ENCODE measurements around the gene LRGUK.

Gene LRGUK

DNA sequence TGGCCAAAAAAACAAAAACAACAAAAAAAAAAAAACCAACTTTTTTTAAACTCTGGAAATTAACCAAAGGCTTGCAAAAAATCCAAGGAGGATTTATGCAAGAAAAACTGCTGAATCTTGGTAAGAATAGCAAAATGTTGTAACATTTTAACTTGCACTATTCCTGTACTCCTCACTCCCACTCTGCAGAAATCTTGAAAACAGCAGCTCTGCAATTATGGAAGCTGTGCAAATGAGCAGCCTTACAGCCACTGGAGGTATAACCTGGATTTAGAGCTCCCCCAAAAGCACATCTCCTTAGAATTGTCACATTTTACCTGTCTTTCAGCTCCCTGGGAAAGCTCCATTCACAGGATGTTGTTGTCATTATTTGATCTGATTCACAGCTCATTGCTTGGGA, 41.8 kb upstream of the LRGUK start:
- H3K4me3 ChIP-seq (ENCODE audit: low read depth, low read length): no peak overlapping the region

DNA sequence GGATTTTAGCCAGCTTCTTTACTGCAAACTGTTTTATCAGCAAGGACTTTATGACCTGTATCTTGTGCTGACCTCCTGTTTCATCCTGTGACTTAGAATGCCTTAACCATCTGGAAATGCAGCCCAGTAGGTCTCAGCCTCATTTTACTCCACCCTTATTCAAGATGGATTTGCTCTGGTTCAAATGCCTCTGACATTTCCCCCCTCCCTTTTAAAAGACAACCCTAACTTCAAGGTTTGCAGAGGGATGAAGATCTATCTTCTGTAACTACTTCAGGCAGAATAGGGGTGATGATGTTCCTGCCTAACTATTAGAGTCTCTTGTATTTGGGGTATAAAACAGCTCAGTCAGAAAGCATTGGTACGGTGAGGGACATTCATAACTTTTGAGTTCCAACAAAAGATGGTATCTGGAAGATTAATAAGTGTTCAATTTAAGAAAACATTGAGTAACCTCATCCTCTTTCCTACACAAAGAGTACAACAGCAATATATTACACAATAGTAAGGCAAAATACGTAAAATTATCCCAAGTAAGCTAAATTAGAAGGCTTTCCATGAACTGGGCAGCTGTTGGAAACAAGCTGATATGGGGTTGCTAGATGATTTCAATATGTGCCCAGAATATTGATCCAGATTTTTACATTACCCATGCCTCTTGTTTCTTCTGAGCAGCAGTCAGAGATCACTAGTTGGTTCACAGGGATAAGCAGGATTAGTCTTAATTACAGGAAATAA, 40.0 kb upstream of the LRGUK start:
- TF ChIP-seq, protein P1, sequence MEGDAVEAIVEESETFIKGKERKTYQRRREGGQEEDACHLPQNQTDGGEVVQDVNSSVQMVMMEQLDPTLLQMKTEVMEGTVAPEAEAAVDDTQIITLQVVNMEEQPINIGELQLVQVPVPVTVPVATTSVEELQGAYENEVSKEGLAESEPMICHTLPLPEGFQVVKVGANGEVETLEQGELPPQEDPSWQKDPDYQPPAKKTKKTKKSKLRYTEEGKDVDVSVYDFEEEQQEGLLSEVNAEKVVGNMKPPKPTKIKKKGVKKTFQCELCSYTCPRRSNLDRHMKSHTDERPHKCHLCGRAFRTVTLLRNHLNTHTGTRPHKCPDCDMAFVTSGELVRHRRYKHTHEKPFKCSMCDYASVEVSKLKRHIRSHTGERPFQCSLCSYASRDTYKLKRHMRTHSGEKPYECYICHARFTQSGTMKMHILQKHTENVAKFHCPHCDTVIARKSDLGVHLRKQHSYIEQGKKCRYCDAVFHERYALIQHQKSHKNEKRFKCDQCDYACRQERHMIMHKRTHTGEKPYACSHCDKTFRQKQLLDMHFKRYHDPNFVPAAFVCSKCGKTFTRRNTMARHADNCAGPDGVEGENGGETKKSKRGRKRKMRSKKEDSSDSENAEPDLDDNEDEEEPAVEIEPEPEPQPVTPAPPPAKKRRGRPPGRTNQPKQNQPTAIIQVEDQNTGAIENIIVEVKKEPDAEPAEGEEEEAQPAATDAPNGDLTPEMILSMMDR (conservative IDR thresholded peaks at IDR 0.05; ENCODE audit: low read depth, low read length): no peak
- H3K4me3 ChIP-seq (ENCODE audit: low read depth, low read length): no peak overlapping the region
- DNase-seq (ENCODE audit: low read depth): no peak

More for the DNA sequence above, 41.8 kb upstream of the LRGUK start:
- DNase-seq (ENCODE audit: low read depth): no peak
- TF ChIP-seq, protein P1 (conservative IDR thresholded peaks at IDR 0.05; ENCODE audit: low read depth, low read length): no peak

DNA sequence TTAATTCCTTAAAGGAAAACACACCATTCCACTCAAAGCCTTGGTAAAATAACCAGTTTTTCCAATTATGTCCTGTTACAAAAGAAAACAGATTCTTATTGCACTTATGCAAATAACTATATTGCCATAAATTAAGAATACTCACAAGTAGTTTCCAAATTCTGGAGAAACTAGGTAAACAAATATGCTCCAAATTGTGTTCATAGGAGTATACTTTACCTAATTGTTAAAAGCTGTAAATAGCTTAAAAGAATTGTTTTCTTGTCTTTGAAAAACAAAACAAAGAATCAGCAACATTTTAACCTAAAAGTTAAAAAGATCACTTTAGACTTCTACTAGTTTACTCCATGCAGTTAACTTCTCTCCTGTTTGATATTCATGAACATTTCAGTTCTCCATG, 38.9 kb upstream of the LRGUK start:
- TF ChIP-seq, protein P1 (conservative IDR thresholded peaks at IDR 0.05; ENCODE audit: low read depth, low read length): no peak
- DNase-seq (ENCODE audit: low read depth): no peak
- no peak overlapping the region for H3K4me3 ChIP-seq (ENCODE audit: low read depth, low read length)

DNA sequence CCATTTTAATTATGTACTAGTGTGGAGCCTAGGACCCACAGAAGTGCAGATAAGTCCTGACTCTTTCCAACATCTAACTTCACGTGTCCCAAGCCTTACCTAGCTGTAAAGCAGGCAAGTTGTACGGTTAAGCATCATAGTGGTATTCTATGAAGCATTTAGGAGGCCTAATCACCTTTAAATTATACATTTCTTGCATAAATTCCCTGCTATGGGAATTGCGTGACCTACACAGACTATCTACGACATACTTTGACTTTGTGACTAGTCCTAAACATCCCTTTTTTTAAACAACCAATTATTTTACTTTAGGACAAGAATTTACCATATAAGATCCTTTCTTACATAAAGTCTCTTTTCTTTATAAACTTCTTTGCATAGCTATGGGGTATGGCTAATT, 37.7 kb upstream of the LRGUK start:
- DNase-seq (ENCODE audit: low read depth): no peak
- TF ChIP-seq, protein P1 (conservative IDR thresholded peaks at IDR 0.05; ENCODE audit: low read depth, low read length): no peak
- no peak overlapping the region for H3K4me3 ChIP-seq (ENCODE audit: low read depth, low read length)

DNA sequence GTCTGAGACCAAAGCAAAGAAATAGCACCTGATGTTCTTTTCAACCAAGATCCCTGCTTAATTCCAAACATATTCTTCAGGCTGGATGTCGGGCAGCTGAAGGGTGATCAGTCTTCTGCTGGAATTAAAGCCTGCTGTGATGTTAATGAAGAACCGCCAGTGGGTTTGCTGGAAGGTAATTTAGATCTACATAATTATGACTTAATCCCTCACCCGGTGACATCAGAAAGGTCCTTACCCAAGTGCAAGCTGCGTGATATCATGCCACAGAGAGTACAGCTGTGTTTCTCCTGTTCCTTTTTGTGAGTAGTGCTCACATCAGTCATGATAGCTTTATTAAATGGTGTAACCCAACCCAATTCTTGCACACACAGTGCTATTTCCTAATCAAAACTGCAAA, 29.1 kb upstream of the LRGUK start:
- TF ChIP-seq, protein P1 (conservative IDR thresholded peaks at IDR 0.05; ENCODE audit: low read depth, low read length): no peak
- H3K4me3 ChIP-seq (ENCODE audit: low read depth, low read length): no peak overlapping the region
- no peak for DNase-seq (ENCODE audit: low read depth)

DNA sequence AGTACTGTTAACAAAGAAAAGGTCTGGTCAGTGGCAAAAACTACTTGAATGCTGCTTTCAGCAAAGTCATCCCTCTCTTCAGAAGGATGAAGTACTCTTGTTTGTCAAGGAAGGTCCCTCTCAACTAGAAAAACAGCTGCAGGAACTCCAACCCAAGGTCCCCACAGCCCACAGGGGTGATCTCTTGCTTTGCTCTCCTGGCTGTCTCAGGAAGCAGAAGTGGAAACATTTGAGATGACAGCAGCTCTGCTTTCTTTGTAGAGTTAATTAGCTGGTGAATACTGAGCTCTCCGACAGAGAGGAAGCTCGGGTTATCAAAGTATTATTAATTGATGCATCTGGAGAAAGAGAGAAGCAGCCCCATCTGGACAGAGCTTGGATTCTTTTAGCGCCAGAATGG, 25.4 kb upstream of the LRGUK start:
- TF ChIP-seq, protein P1 (conservative IDR thresholded peaks at IDR 0.05; ENCODE audit: low read depth, low read length): no peak
- DNase-seq (ENCODE audit: low read depth): no peak
- H3K4me3 ChIP-seq (ENCODE audit: low read depth, low read length): no peak overlapping the region

DNA sequence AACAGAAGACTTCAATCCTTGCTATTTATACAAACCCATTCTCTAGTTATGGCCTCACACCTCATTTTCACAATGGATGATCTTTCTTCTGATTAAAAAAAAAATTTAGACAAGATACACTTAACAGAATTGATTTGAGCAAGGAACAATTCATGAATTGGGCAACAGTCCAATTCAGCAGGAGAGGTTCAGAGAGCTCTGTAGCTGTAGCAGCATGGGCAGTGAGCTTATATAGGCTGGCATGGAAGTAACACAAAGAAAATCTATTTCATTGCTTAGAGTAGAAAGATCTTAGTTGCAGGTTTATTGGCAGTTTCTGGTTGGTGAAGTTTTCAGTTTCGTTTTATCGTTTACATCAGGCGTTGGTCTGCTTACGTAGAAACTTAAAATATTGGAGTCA, 23.0 kb upstream of the LRGUK start:
- no peak overlapping the region for H3K4me3 ChIP-seq (ENCODE audit: low read depth, low read length)
- TF ChIP-seq, protein P1 (conservative IDR thresholded peaks at IDR 0.05; ENCODE audit: low read depth, low read length): no peak
- DNase-seq (ENCODE audit: low read depth): no peak
